Gastrocnemius medialis (tissue), 4 donors: ENCODE data around the gene SENP2.

Experiments
- CTCF ChIP-seq, 5 experiments: fragments of 450-650 bp in 3 of 5; fragments of 200-600 bp in 2 of 5; sonication (generic) in 2 of 5; IDR thresholded peaks in 4 of 5; conservative IDR thresholded peaks in 1 of 5; 1 replicate in 4 of 5; 2 replicates in 1 of 5; pipeline ENCODE4 v1.5.1; 2016 to 2019; ENCODE audit warnings: antibody characterized with exemption in 5 of 5, mild to moderate bottlenecking in 3 of 5, moderate library complexity in 3 of 5
- POLR2A ChIP-seq, 2 donors: fragments of 450-650 bp; IDR thresholded peaks; one replicate each; pipeline ENCODE4 v1.6.1; 2017; ENCODE audit warnings: antibody characterized with exemption in 2 of 2, mild to moderate bottlenecking in 2 of 2, moderate library complexity in 2 of 2

- no peak for TF ChIP-seq POLR2A (IDR thresholded peaks at IDR 0.05)
- TF ChIP-seq CTCF (IDR thresholded peaks at IDR 0.05 in 4 of 5, conservative IDR thresholded peaks at IDR 0.05 in 1 of 5): no peak
These were observed 45.0 kb downstream of the SENP2 start for GRCh38 chr3:185631108-185631507.
